Skeletal muscle tissue (tissue), 4 donors: ENCODE data around the gene RIBC1. TPM values are rescaled to one million over a fixed set of nuclear protein-coding genes. Genes with fewer than 3 reads are reported as not detected.

Source experiments
- H3K27ac ChIP-seq: one replicate; pipeline ENCODE4 v1.7.0; 2013; ENCODE audit warnings: mild to moderate bottlenecking, low read depth, low read length, inconsistent platforms
- H3K27me3 ChIP-seq, 3 donors: one replicate each; pipeline ENCODE4 v1.7.0; 2013; ENCODE audit warnings: low read length in 3 of 3; ENCODE audit not compliant: control insufficient read depth in 3 of 3, insufficient read depth in 3 of 3
- H3K36me3 ChIP-seq, 3 donors: one replicate each; pipeline ENCODE4 v1.7.0; 2013; ENCODE audit warnings: low read length in 3 of 3; ENCODE audit not compliant: control insufficient read depth in 3 of 3, insufficient read depth in 3 of 3
- H3K4me1 ChIP-seq, 3 donors: one replicate each; pipeline ENCODE4 v1.7.0; 2013; ENCODE audit warnings: low read length in 3 of 3, mild to moderate bottlenecking in 3 of 3; ENCODE audit not compliant: control insufficient read depth in 3 of 3, insufficient read depth in 3 of 3
- H3K4me3 ChIP-seq, 3 donors: one replicate each; pipeline ENCODE4 v1.7.0; 2013; ENCODE audit warnings: low read length in 3 of 3
- H3K9ac ChIP-seq, 3 donors: one replicate each; pipeline ENCODE4 v1.7.0; 2013; ENCODE audit warnings: low read length in 3 of 3, mild to moderate bottlenecking in 3 of 3, moderate library complexity in 2 of 3, low read depth in 1 of 3
- H3K9me3 ChIP-seq, 3 donors: one replicate each; pipeline ENCODE4 v1.7.0; 2013; ENCODE audit warnings: low read length in 3 of 3; ENCODE audit not compliant: control insufficient read depth in 3 of 3
- total RNA-seq: library from RNA; depleted of rRNA; stranded (reverse); fragments of >200 nt; gene quantifications from one replicate; pipeline ENCODE4 v1.2.3, GENCODE V29; 2014
- donor health status: Osteomylitis.

RIBC1 gene
- total RNA-seq = 0.52 TPM

DNA sequence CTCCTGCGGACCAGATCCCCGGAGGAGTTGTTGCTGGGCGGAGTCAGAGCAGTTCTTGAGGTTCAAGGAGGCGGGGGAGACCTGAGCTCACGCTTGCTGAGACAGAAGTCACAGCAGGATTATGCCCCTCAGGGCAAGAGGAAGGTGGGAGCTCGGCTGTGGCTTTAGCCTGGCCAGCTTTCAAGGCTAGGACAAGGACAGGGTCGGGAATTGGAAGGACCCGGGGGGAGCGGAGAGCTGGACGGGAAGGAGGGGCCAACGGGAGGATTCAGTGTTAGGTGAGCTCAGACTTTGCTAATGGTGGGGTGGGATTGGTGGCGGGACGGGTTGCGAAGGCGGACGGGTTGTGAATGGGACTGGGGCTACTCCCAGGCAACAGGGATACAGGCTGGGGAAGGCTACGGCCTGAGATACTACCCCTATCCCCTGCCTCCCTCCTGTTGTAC is at the start of gene RIBC1:
Gene RIBC1 (plus strand): TSS at position 13 of the 446 bp plus-strand sequence. CDS start 3,404 bp downstream, outside the sequence.
- Histone ChIP-seq H3K9ac (peak within 1 kb of the TSS; percentile 84 to 86 (median 85)), H3K4me3 (peak within 1 kb of the TSS; percentile 77 to 81 (median 77)), H3K27ac (peak within 1 kb of the TSS; percentile 95), H3K4me1 (peaks cover 18 to 23% (median 19%) of the 10 kb centered on the region in 3 donors), H3K27me3 (no peaks in the 10 kb centered on the region), H3K36me3 (no peaks in the 10 kb centered on the region), H3K9me3 (no peaks in the 10 kb centered on the region)

- Histone ChIP-seq H3K4me3 (no peak overlapping the region), H3K27me3 (no peaks in the 10 kb centered on the region), H3K4me1 (no peaks in the 10 kb centered on the region), H3K36me3 (peaks cover 0 to 16% (median 2%) of the 10 kb centered on the region in 3 donors), H3K9me3 (no peaks in the 10 kb centered on the region), H3K9ac (no peak overlapping the region), H3K27ac (no peak overlapping the region)
These were observed 49.4 kb upstream of the RIBC1 start for GRCh38 chrX:53373307-53373706.

- Histone ChIP-seq H3K27ac (no peak overlapping the region), H3K36me3 (peaks cover 3 to 24% (median 8%) of the 10 kb centered on the region in 3 donors), H3K9me3 (no peaks in the 10 kb centered on the region), H3K9ac (no peak overlapping the region), H3K4me1 (no peaks in the 10 kb centered on the region), H3K4me3 (no peak overlapping the region), H3K27me3 (no peaks in the 10 kb centered on the region)
These were observed 48.4 kb upstream of the RIBC1 start for GRCh38 chrX:53374222-53374820.

GRCh38 chrX:53374923-53375322 is 47.8 kb upstream of the RIBC1 start:
- Histone ChIP-seq H3K36me3 (peaks cover 7 to 30% (median 11%) of the 10 kb centered on the region in 3 donors), H3K4me3 (no peak overlapping the region), H3K9me3 (no peaks in the 10 kb centered on the region), H3K9ac (no peak overlapping the region), H3K27ac (no peak overlapping the region), H3K27me3 (no peaks in the 10 kb centered on the region), H3K4me1 (no peaks in the 10 kb centered on the region)

- Histone ChIP-seq H3K9ac (no peak overlapping the region), H3K27me3 (no peaks in the 10 kb centered on the region), H3K4me3 (no peak overlapping the region), H3K9me3 (no peaks in the 10 kb centered on the region), H3K4me1 (no peaks in the 10 kb centered on the region), H3K27ac (no peak overlapping the region), H3K36me3 (peaks cover 17 to 48% (median 24%) of the 10 kb centered on the region in 3 donors)
These were observed 45.8 kb upstream of the RIBC1 start for GRCh38 chrX:53376888-53377287.

DNA sequence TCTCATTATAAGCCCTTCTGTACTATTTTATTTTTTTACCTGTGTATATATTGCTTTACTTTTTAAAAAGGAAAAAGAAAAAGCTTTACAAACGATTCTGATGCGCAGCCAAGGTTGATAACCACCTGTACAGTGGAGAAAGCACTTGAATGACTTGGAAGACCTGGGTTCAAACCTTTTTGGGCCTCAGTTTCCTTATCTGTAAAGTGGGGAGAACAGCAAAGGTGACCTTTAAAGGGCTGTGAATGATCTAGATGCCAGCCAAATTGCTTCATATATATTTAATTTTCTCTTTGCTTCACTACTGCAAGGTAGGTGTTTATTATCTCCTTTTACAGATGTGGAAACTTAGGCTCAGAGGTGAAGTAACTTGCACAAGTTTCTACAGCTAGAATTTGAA is 45.2 kb upstream of the RIBC1 start:
- H3K9ac ChIP-seq = no peak overlapping the region
- no peak overlapping the region for H3K4me3 ChIP-seq
- peaks cover 23 to 54% (median 28%) of the 10 kb centered on the region in 3 donors for H3K36me3 ChIP-seq
- H3K9me3 ChIP-seq = no peaks in the 10 kb centered on the region
- H3K27me3 ChIP-seq = no peaks in the 10 kb centered on the region
- H3K27ac ChIP-seq = no peak overlapping the region
- H3K4me1 ChIP-seq = no peaks in the 10 kb centered on the region

DNA sequence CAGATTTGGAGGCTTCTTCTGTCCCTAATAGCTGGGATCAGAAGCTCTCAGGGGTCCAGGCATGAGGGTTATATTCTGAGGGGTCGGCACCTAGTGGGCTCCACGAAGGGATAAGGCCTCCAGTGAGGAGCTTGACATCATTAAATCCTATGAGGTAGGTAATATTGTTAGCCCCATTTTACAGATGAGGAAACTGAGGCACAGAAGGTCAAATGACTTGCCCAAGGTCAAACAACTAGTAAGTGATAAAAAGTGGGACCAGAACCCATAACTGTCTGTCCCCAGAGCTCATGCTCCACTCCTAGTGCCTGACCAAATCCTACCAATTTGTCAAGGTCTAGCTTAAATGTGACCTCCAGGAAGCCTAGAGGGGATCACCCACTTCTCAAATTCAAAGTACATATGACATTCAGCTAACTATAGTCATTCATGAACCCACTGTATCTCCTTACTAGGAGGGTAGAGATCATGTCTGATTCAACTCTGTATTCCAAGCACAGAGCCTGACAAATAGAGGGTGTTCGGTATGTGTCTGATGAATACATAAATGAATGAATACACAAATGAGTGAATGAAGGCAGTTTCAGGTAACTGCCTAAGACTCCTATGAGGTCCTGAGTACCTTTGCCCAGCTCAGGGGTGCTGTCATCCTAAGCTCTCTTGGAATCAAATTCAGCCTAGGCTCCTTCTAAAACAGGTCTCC is 43.5 kb upstream of the RIBC1 start:
- Histone ChIP-seq H3K4me3 (no peak overlapping the region), H3K27ac (no peak overlapping the region), H3K27me3 (no peaks in the 10 kb centered on the region), H3K4me1 (no peaks in the 10 kb centered on the region), H3K9me3 (no peaks in the 10 kb centered on the region), H3K36me3 (peaks cover 30 to 67% (median 30%) of the 10 kb centered on the region in 3 donors), H3K9ac (no peak overlapping the region)

DNA sequence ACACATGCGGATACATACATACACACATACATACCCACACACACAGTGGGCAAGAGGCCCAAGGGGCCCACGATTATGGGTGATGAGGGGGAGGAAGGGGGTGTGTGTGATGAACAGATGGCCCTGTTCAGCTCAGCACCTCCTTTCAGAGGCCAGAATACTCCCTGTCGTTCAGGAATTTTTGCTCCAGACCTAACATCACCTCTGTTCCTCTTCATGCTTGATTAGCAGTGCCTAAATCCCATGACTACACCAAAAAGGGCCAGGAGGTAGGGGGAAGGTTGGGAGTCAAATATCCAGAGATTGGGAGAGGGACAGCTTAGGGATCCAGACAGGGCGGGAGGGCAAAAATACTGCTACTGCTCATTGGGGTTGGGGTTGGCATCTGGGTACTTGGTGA is 42.9 kb upstream of the RIBC1 start:
- H3K36me3 ChIP-seq = peaks cover 30 to 67% (median 30%) of the 10 kb centered on the region in 3 donors
- H3K4me3 ChIP-seq = no peak overlapping the region
- H3K27ac ChIP-seq = no peak overlapping the region
- no peaks in the 10 kb centered on the region for H3K9me3 ChIP-seq
- H3K4me1 ChIP-seq = no peaks in the 10 kb centered on the region
- no peak overlapping the region for H3K9ac ChIP-seq
- no peaks in the 10 kb centered on the region for H3K27me3 ChIP-seq

GRCh38 chrX:53383376-53384076 is 39.1 kb upstream of the RIBC1 start:
- Histone ChIP-seq H3K27ac (no peak overlapping the region), H3K27me3 (no peaks in the 10 kb centered on the region), H3K9me3 (no peaks in the 10 kb centered on the region), H3K4me3 (no peak overlapping the region), H3K36me3 (peaks cover 28 to 49% (median 30%) of the 10 kb centered on the region in 3 donors), H3K9ac (no peak overlapping the region), H3K4me1 (no peaks in the 10 kb centered on the region)
